Activated naive CD4-positive, alpha-beta T cell (primary cell): ENCODE data around the gene SIRPA.

Experiments used
- DNase-seq, 4 experiments: peaks; one replicate each; lab custom pipeline; 2025; lab: John Stamatoyannopoulos, UW

SIRPA gene

GRCh38 chr20:1894951-1895673 is at the start of gene SIRPA:
SIRPA (plus strand) TSS chr20:1895407; CDS start chr20:1895448, 41 bp downstream.
- DNase-seq = no peak

- DNase-seq = no peak
Observed at GRCh38 chr20:1845701-1846100, 49.5 kb upstream of the SIRPA start.

GRCh38 chr20:1846341-1846740 is 48.9 kb upstream of the SIRPA start:
- no peak for DNase-seq

GRCh38 chr20:1846876-1847275 is 48.3 kb upstream of the SIRPA start:
- no peak for DNase-seq

- DNase-seq = no peak
Observed at GRCh38 chr20:1847780-1848179, 47.4 kb upstream of the SIRPA start.

- DNase-seq = no peak
Observed at GRCh38 chr20:1848373-1848772, 46.8 kb upstream of the SIRPA start.

GRCh38 chr20:1851396-1851795 is 43.8 kb upstream of the SIRPA start:
- no peak for DNase-seq

- no peak for DNase-seq
Observed at GRCh38 chr20:1853473-1853872, 41.7 kb upstream of the SIRPA start.

GRCh38 chr20:1854246-1854645 is 41.0 kb upstream of the SIRPA start:
- no peak for DNase-seq

- no peak for DNase-seq
Observed at GRCh38 chr20:1855109-1855508, 40.1 kb upstream of the SIRPA start.

GRCh38 chr20:1855690-1856089 is 39.5 kb upstream of the SIRPA start:
- no peak for DNase-seq

GRCh38 chr20:1856424-1856823 is 38.8 kb upstream of the SIRPA start:
- no peak for DNase-seq

- no peak for DNase-seq
Observed at GRCh38 chr20:1857466-1857865, 37.7 kb upstream of the SIRPA start.

GRCh38 chr20:1858871-1859270 is 36.3 kb upstream of the SIRPA start:
- no peak for DNase-seq

- no peak for DNase-seq
Observed at GRCh38 chr20:1860446-1860845, 34.8 kb upstream of the SIRPA start.

- DNase-seq = no peak
Observed at GRCh38 chr20:1861347-1861976, 33.7 kb upstream of the SIRPA start.

- no peak for DNase-seq
Observed at GRCh38 chr20:1861996-1862662, 33.1 kb upstream of the SIRPA start.

GRCh38 chr20:1862663-1863053 is 32.5 kb upstream of the SIRPA start:
- DNase-seq = no peak

GRCh38 chr20:1863296-1863695 is 31.9 kb upstream of the SIRPA start:
- no peak for DNase-seq

GRCh38 chr20:1866834-1867233 is 28.4 kb upstream of the SIRPA start:
- DNase-seq = no peak

GRCh38 chr20:1867495-1868260 is 27.5 kb upstream of the SIRPA start:
- DNase-seq = no peak

- DNase-seq = no peak
Observed at GRCh38 chr20:1868856-1869255, 26.4 kb upstream of the SIRPA start.

- no peak for DNase-seq
Observed at GRCh38 chr20:1870323-1870722, 24.9 kb upstream of the SIRPA start.
